ENCODE results near the gene MAB21L1.
A peak's percentile ranks its signal among the peaks of the same experiment; 100 is the strongest.

The MAB21L1 gene

DNA sequence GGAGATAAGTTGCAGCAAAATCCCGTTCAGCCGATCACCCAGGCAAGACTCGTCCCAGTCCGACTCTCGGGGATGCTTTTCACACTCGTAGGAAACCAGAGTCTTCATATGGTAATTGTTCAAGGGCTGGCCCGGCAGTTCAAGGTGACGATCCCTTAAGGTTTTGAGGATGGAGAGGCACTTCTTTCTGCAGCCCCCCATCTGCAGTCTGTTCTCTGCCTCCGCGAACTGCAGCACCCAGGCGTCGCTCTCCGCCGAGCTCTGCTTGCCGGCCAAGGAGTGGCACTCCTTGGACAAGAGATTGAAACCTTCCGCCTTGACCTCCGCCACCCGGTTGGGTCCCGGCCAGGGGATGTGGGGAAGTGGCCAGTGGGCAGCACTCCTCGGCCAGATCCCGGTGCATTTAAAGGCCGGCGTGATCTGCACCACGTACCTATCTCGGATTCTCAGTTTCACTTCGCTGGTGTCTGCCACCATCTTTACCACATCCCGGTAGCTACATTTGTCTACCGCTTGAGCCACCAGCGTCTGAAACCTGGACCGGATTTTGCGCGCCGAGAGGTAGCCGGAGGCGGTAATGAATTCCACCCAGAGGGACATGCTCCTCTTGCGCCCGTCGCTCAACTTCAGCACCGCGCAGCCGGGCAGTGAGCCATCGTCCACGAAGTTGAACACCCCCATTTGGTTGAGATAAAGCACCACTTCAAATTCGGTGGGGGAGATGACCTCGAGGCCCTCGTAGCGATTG lies 1.1 kb downstream of the MAB21L1 start:
- DNase-seq (ENCODE audit: low read depth), result peak; percentile 66
- peak overlapping the region; percentile 87 for H3K4me3 ChIP-seq (ENCODE audit: control insufficient read depth, low read depth, low read length)
- TF ChIP-seq, protein P1, sequence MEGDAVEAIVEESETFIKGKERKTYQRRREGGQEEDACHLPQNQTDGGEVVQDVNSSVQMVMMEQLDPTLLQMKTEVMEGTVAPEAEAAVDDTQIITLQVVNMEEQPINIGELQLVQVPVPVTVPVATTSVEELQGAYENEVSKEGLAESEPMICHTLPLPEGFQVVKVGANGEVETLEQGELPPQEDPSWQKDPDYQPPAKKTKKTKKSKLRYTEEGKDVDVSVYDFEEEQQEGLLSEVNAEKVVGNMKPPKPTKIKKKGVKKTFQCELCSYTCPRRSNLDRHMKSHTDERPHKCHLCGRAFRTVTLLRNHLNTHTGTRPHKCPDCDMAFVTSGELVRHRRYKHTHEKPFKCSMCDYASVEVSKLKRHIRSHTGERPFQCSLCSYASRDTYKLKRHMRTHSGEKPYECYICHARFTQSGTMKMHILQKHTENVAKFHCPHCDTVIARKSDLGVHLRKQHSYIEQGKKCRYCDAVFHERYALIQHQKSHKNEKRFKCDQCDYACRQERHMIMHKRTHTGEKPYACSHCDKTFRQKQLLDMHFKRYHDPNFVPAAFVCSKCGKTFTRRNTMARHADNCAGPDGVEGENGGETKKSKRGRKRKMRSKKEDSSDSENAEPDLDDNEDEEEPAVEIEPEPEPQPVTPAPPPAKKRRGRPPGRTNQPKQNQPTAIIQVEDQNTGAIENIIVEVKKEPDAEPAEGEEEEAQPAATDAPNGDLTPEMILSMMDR (conservative IDR thresholded peaks at IDR 0.05; ENCODE audit: control insufficient read depth, insufficient read depth, low read depth, low read length), result no peak

DNA sequence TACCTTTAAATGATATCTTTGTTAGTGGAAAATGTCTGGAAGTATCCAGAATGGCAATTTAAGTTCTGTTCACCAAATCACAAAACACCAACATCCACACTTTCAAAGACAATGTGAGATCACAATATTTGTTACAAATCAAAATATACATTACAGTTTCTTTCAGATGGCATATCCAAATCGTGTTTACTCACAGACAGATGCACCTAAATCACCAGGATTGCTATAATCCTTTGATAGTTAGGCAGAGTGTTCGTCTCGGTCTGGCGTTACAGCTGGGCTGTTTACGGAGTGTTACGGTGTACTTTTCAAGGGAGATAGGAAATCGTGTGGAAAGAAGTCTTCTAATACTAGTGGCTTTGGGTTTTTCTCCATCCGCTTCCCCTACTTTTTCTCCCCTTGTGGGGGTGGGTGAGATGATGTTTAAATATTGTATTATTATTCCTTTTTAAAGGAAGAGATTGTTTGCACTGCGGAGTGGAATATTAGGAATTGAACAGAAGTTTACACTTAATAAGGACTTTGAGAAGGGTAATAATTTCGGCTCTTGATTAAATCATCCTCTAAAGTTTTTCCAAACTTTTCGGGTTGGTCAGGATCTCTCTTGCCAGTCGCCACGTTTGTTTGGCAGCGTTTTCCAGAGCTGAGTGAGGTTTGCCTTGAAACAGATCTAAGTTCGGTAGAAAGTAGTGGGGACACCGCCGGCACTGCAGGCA lies 1.8 kb downstream of the MAB21L1 start:
- TF ChIP-seq, protein P1 (conservative IDR thresholded peaks at IDR 0.05; ENCODE audit: control insufficient read depth, insufficient read depth, low read depth, low read length), result no peak
- peak; percentile 50 for DNase-seq (ENCODE audit: low read depth)
- peak overlapping the region; percentile 87 for H3K4me3 ChIP-seq (ENCODE audit: control insufficient read depth, low read depth, low read length)

DNA sequence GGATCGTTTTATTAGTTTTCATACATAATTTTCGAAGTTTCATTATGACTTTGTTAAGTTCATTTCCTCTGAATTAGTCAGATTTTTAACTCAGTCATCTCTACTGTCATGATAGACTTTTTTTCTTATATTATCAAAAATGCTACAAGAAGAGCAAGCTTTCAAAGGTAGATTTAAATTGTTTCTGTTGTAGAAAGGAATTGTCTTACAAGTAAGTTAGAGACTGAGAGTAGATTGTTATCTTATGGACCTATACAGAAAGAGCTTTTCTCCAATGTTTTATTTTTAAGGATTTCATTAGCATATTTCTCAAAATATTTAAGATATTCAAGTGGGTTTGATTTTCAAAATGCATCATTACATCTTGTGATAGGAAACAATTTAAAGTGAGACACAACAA lies 2.7 kb downstream of the MAB21L1 start:
- TF ChIP-seq, protein P1 (conservative IDR thresholded peaks at IDR 0.05; ENCODE audit: control insufficient read depth, insufficient read depth, low read depth, low read length), result no peak
- H3K4me3 ChIP-seq (ENCODE audit: control insufficient read depth, low read depth, low read length), result peak overlapping the region; percentile 87
- no peak for DNase-seq (ENCODE audit: low read depth)

DNA sequence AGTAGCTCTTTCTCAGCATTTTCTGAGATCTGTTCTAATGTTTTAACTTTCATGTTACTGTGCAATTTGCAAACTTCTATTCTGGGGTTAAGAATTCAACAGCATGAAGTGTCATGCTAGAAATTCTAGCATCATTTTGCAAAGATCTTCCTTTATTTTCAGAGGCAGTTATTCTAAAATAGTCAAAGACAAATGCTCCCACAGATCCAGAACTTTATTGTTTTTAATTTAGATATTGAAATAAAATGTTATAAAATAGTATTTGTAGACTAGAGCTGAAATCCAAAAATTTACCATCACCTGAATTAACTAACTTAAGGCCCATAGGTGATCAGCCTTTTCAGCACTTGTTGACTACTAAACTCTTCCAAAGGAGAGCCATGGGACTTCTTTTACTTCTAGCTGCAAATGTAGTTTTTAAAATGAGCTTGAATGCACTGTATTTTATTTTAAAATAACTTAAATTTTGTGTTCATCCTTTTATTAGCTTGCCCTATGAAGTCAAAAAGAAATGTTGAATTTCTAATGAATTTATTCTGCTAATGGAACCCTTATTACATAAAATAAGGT lies 3.2 kb downstream of the MAB21L1 start:
- TF ChIP-seq, protein P1 (conservative IDR thresholded peaks at IDR 0.05; ENCODE audit: control insufficient read depth, insufficient read depth, low read depth, low read length), result no peak
- no peak for DNase-seq (ENCODE audit: low read depth)
- peak overlapping the region; percentile 87 for H3K4me3 ChIP-seq (ENCODE audit: control insufficient read depth, low read depth, low read length)

DNA sequence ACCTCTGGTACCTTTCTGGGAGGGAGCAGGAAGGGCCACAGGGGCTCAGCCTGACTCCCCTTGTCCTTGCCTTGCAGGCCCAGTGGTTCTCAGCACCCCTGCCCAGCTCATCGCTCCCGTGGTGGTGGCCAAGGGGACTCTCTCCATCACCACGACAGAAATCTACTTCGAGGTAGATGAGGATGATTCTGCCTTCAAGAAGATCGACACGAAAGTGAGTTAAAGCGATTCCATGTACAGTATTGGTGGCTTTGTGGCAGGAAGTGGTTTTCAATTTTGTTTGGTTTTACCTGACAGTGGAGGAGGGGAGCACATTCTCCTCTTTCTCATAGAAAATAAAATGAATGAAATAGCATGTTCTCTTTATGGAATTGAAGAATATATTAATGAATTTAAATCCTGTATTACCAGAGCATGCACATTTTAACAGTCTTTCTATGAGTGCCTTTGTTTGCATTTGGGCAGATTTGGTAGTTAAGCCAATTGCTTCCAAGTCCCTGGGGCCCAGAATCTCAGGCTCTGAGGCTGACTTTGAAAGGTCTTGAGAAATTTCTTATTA lies 4.1 kb downstream of the MAB21L1 start:
- TF ChIP-seq, protein P1 (conservative IDR thresholded peaks at IDR 0.05; ENCODE audit: control insufficient read depth, insufficient read depth, low read depth, low read length), result no peak
- H3K4me3 ChIP-seq (ENCODE audit: control insufficient read depth, low read depth, low read length), result peak overlapping the region; percentile 87
- peak; percentile 56 for DNase-seq (ENCODE audit: low read depth)

DNA sequence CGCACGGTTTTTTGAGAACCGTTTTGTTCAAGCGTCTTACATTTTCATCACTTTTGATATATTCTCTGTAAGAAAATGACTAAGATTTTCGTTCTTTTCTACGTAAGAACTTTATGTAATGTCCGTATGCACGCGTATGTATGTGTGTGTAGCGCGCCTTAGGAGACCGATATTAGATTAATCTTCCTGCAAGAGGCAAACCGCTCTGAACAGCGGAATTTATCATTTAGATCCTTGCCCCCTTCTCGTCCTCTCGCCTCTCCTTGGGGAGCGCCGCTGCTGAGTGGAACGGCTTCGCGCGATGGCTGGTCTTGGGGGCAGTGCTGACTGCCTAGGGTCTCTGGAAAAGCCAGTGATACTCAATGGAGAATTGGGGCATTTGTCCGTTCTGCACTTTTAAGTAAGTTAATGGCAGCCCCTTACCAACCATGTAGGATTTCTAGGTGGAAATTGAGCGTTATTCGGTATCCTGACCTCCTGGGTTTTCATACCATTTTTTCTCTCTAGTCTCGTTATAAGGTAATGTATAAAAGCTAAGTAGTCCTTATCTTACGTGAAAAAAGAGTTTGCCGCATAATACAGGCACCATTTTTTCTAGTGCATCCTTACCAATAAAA lies 4.7 kb downstream of the MAB21L1 start:
- H3K4me3 ChIP-seq (ENCODE audit: control insufficient read depth, low read depth, low read length), result peak overlapping the region; percentile 87
- peak; percentile 75 for DNase-seq (ENCODE audit: low read depth)
- TF ChIP-seq, protein P1 (conservative IDR thresholded peaks at IDR 0.05; ENCODE audit: control insufficient read depth, insufficient read depth, low read depth, low read length), result no peak

Measured in fibroblast of mammary gland (primary cell).